DMS 273 (cell line): ENCODE data around the gene ATAT1.
"Not testable (repeated sequence)": the region's sequence is repeated elsewhere in the genome, so short reads cannot be mapped to it uniquely, and the experiment has no call there.

ENCODE experiments used
- DNase-seq: peaks from one replicate; lab custom pipeline; 2025; ENCODE audit not compliant: unreplicated experiment; lab: John Stamatoyannopoulos, UW

ATAT1 gene

DNA sequence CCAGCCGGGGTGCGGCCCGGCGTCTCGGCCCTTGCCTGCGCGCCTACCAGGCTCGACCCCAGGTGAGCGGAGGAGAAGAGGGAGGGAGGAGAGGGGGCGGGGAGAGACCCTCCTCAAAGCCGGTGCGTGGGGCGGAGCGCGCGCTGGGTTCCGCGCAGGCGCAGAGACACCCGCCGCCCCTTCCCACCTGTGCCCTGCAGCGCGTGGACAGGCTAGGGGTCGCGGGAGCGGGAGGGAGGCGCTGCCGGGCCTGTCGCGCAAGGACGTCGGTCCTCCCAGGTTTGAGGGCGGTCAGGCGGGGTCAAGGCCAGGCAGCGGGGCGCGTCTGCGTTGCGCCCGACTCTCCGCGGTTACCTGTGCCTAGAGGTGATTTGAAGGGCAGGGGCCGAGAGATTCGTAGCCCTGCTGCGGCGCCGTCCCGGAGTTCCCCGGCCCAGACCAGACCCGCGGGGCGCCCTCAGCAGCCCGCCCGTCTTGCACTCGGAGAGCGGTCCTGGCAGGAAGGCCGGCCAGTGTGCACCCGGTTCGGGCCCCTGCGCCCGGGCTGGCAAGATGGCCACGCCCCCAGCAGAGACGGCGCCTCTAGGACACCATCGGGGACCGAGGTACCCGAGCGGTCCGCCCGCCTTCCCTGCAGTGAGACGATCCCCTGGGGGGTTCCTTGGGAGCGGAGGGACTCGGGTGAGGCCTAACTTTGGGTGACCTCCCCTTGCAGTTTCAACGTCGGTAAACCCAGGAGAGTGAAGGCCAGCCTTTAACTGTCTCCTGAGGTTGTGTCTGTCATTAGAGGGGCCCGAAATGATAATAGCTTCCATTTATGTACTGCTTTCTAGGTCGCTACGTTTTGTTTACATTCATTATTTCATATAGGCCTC is 20.8 kb downstream of the ATAT1 start:
- DNase-seq, result peak; percentile 86

GRCh38 chr6:30651143-30651542 is 24.5 kb downstream of the ATAT1 start:
- DNase-seq, result no peak

DNA sequence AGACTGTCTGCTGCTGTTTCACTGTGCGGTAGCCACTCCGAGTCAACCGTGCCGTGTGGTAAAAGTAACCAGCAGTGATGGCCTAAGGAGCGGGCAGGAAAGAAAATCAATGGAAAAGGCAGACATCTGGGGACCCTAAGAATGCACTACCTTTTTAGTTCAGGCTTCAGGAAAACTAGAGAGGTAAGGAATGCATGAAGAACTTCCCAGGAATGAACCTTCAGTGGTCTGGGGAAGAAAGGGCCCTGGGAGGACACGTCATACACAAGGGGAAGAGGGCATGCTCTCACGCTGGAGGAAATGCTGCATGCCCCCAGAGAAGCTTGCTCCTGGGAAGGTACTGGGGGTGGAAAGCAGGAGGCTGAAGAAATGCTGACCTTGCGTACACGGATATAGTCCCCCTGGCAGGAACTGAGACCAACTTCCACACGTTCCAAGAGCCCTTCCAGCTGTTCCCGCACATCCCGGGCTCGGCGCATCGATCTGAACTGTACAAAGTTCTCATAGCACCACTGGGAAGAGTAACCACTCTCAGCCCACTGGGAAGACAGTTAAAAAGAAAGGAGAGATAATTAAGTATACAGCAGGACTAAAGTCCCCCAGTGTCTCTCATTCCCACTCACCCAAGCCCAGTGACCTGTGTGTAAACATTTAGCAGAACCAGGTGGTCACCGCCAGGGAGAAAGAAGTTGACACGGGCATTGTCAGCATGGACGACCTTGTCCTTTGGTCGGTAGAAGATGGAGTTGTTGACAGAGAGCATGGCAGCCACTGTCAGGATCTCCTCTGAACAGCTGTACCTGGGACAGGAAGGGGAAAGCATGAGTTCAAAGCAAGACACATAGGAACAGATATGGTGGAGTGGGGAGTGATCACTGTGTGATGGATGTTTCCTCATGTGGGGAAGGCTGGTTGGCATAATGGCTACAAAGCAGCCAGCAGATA is 28.4 kb downstream of the ATAT1 start:
- no peak for DNase-seq

DNA sequence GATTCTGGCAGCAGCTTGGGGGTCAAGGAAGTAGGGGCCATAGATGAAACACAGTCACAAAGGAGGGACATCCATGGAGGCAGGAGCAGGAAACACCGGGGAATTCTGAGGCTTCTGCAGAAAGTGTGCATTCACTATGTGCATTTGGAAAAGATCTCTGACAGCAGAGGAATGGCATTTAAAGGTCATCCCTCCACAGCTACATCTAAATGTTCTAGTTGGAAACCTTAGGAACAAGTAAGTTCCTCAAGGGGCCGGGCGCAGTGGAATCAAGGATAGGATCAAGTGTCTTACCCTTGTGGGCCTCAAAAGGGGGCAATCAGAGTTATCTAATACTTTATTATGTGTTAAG is 29.0 kb downstream of the ATAT1 start:
- DNase-seq, result no peak

DNA sequence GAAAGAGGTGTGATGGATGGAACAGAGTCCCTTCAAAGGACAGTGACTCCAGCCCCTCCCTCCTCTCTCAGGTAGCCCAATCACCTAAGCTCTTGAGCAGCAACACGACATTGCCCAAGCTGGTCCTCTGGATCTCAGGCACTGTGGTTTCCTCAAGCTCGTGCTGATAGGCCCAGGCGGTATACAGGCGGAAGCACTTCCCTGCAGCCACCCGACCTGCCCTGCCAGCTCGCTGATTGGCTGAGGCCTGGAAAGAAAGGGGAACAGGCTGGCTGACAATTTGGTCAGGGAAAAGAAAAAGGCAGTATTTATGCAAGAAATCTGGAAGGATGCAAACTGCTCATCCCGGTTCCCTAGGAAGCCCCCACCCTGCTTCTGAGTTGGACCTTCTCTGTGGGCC is 29.8 kb downstream of the ATAT1 start:
- no peak for DNase-seq

GRCh38 chr6:30657454-30657853 is 30.8 kb downstream of the ATAT1 start:
- no peak for DNase-seq

- DNase-seq, result not testable (repeated sequence)
Measured at GRCh38 chr6:30657922-30658321, 31.2 kb downstream of the ATAT1 start.

- DNase-seq, result no peak
Measured at GRCh38 chr6:30664994-30665767, 38.5 kb downstream of the ATAT1 start.

DNA sequence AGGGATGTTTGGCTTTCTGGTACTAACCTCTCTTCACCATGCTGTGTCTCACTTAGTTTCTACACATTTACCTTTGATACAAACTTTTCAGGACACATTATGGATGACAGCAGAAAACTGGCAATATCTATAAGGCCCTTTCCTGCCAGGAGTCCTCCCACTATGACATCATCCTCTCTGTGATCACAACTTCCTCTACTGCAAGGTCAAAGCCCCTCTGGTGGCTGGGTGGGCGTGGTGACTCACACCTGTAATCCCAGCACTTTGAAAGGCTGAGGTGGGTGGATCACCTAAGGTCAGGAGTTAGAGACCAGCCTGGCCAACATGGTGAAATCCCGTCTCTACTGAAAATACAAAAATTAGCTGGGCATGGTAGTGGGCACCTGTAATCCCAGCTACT is 39.6 kb downstream of the ATAT1 start:
- not testable (repeated sequence) for DNase-seq

DNA sequence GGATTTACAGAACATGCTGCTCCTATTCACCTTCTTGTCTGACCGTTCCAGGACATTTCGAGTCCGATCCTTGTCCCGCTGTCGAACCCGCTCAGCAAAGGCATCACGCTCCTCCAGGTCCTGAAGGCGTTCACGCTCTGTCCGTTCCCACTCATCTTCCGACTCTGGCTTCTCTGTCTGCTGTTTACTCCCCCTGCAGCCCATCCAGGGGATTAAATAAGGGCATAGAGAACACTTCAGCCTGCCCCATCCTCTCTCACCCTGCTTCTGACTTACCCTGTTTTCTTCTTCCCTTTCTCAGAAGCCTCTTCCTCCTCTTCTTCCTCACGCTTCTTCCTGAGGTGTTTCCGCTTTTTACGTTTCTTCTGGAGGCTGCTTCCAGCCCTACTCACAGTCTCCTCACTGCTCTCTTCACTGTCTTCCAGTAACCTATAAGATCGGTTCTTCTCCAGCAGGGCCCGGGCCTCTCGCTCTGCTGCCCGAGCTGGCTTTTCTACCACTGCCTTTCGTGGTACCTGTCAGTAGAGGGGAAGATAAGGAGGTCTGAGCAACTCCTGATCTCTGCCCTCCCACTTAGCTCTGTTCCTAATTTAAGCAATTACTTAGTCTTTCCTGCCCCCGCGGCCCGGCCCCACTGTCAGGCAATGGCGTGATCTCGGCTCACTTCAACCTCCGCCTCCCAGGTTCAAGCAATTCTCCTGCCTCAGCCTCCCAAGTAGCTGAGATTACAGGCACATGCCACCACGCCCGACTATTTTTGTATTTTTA is 44.3 kb downstream of the ATAT1 start:
- peak; percentile 38 for DNase-seq

GRCh38 chr6:30672445-30673253 is 46.0 kb downstream of the ATAT1 start, which contains the start of gene DHX16:
TSS of gene DHX16 (minus strand) at chr6:30673006. CDS start at chr6:30672841, 165 bp downstream.
- DNase-seq, result peak; percentile 98

DNA sequence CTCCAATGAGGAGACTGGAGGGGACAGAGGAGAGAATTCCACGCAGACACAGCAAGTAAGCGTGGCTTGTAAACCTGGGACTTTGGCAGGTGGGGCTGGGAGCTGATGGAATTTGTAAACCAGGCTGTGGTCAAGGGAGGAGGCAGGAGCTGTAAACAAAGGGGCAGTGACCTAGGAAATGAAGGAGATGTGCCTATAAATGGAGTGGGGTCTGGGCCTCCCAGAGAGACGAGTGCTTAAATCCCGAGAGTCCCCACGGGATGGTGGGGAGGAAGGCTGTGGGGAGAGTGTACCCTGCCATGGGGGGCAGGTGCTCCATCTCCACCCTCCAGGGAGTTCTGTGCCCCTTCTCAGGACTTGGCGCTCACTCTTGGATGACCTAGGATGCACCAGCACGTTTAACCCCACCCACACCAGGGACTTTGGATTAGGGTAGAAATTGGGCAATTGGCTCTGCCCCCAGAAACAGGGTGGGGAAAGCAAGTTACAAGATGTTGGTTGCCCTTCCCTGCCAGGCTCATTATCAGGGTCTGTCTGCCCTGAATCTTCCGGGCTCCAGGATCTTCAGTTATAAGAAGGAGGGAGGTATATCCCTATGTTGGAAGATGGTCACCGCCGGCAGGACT is 50.1 kb downstream of the ATAT1 start:
- DNase-seq, result no peak

DNA sequence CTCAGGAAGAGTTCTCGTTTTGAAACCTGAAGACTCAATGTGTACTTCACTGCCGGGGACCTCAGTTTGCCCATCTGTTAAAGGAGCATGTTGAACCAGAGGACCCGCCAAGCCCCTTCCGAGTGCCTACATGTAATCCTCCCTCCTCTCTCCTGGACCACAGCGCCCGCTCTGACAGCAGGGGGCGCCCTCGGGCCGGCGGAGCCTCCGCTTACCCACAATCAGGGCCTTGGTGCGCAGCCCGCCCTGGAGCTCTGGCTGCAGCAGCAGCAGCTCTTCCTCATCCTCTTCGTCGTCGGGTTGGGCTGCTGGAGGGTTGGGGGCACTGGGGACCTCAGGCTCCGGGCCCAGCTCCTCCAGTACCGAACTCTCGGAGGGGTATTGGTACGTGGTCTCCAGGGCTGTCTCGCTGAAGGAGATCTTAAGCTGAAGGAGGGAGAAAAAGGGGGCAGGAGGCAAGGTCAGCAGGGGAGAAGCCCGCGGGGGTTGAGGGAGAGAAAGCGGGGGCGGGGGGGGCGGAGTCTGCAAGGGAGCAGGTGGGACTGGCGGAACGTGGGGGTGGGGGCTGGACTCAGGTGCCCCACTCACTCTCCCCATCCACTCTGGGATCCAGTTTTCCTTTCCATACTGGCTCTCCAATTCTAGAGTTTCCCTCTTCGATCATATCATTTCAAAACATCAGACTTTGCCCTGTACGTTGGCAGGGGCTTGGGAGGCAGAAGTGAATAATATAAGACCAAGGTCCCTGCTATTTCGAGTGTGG is 52.5 kb downstream of the ATAT1 start:
- peak; percentile 91 for DNase-seq

- no peak for DNase-seq
Measured at GRCh38 chr6:30679765-30680535, 53.3 kb downstream of the ATAT1 start.

DNA sequence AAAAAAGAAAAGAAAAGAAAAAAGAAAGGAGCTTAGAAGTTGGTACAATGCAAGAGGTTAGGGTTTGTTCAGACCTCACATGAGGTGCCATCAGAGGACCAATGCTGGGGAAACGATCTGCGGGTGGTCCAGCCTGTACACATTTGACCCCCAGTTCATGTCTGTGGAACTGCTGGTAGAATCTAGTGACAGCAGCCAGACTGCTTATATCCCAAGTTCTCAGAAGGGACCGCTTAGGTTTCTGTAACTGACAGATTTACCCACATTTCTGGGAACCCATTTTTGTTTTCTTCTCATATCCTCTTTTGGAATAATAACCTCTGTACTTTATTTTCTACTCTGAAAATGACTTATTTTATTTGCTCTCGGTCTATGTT is 55.1 kb downstream of the ATAT1 start:
- no peak for DNase-seq

DNA sequence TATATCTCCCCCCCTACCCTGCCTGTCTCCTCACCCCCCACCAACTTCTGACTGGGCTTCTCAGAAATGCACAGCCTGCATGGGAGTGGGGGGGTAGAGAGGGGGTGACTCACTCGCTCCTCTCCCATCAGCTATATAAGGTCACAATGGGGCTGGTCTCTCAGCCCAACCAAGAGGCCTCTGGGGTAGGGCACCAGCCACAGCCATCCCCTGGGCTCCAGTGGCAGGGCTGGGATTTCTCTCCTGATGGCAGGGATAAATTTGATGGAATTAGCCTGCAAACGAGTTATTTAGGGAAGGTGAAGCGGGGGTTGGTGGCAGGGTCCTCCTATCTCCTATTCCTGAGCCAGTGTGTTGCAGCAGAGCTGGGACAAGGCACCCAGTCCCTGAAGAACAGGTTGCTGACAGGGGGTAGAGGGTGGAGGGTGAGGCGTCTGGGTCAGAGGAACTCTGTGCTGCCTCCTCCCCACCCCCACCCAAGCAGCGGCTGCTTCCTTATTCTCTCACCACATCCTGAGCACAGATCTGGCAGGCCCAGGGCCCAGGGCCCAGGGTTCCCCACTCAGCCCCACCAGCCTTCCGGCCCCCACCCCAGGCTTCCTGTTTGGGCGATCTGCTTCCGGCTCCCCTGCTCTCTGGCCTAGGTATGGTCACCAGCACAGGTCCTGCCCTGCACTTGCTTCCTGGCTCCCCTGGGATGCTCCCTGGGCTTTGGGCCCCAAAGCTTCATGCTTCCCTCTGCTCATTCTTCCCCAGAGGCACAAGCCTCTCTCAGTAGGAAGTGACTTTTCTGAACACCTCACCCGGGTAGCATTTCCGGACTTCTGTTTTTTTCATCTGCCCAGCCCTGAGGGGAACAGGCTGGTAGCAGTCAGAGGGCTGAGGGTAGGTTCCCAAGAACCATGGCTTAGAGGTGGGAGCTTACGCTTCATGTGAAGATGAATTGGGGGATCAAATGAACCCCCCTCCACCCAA is 55.8 kb downstream of the ATAT1 start:
- DNase-seq, result peak; percentile 40
